ENCODE measurements around the gene SLC23A1. TPM values are rescaled to one million over a fixed set of nuclear protein-coding genes. Genes with fewer than 3 reads are reported as not detected.

SLC23A1 gene
- total and polyA plus RNA-seq, 9 of the 15 experiments (the other 6 are each of a cell fraction or from before 2014, with no cell fraction given), result 0.03 to 0.20 (median 0.05) TPM; not detected in 5

- no peak for TF ChIP-seq POLR2B (IDR thresholded peaks at IDR 0.05; ENCODE audit: low read depth, partially characterized antibody)
- TF ChIP-seq VEZF1 (CRISPR knock-in tag; IDR thresholded peaks at IDR 0.05), result peak; percentile 94
- TF ChIP-seq BMI1 (IDR thresholded peaks at IDR 0.05; ENCODE audit: low read length), result peak; percentile 76
- TF ChIP-seq TCF3 (CRISPR knock-in tag; IDR thresholded peaks at IDR 0.05), result 0 out of 2 replicates have a peak, but pooled peaks have one; percentile 2
- peak; percentile 67; the same call in 1 of the 2 replicates for TF ChIP-seq PHF8 (IDR thresholded peaks at IDR 0.05; ENCODE audit: borderline replicate concordance, low read length)
- TF ChIP-seq HCFC1 (IDR thresholded peaks at IDR 0.05; ENCODE audit: low read depth, low read length), result peak; percentile 63; the same call in 1 of the 2 replicates
- TF ChIP-seq FOS (IDR thresholded peaks at IDR 0.05; ENCODE audit: extremely low read depth, insufficient read length), result peak; percentile 19
- TF ChIP-seq ZZZ3 (IDR thresholded peaks at IDR 0.05), result no peak
- TF ChIP-seq ATF7 (IDR thresholded peaks at IDR 0.05), result peak; percentile 97
- TF ChIP-seq FOSL1 (tag; conservative IDR thresholded peaks at IDR 0.05), result peak; percentile 32; the same call in 1 of the 2 replicates
- no peak for TF ChIP-seq MEIS2 (IDR thresholded peaks at IDR 0.05; ENCODE audit: partially characterized antibody)
- no peak for TF ChIP-seq ZNF655 (CRISPR knock-in tag; IDR thresholded peaks at IDR 0.05)
- peak in 1 of 2 experiments; percentile 46; a peak in 1 of 4 replicates for TF ChIP-seq TRIM24 (IDR thresholded peaks at IDR 0.05)
- peak; percentile 47; the same call in 1 of the 2 replicates for TF ChIP-seq ARID4B (CRISPR knock-in tag; IDR thresholded peaks at IDR 0.05)
- peak in 1 of 2 experiments; percentile 75; a peak in 2 of 4 replicates for TF ChIP-seq CSDE1 (IDR thresholded peaks at IDR 0.05)
- TF ChIP-seq PRDM10 (IDR thresholded peaks at IDR 0.05; ENCODE audit: partially characterized antibody), result peak; percentile 95
Measured at GRCh38 chr5:139403787-139404483, 20.8 kb upstream of the SLC23A1 start, which contains the start of gene SPATA24 (continued).
